WTC11 (cell line): ENCODE data around the gene PREP. TPM values are rescaled to one million over a fixed set of nuclear protein-coding genes. Genes with fewer than 3 reads are reported as not detected.

ENCODE experiments used
- ATAC-seq: fragments of 200-7000 bp; cut with Tn5 transposase; 2 replicates; pipeline ENCODE4 v1.10.0; 2021; ENCODE audit warnings: mild to moderate bottlenecking, moderate library complexity
- CTCF ChIA-PET: fragments of 300-600 bp; sonication (Branson Sonifier 250); formaldehyde crosslinking; loops from one replicate; lab custom pipeline; 2021; ENCODE audit warnings: antibody characterized with exemption; lab: Charles Lee
- POLR2A ChIA-PET: fragments of 350-600 bp; sonication (Branson Sonifier 250); formaldehyde crosslinking; loops from one replicate; lab custom pipeline; 2021; ENCODE audit warnings: antibody characterized with exemption; lab: Charles Lee
- DNase-seq: peaks from one replicate; pipeline ENCODE4 v3.0.0; 2021; ENCODE audit warnings: low spot score
- H3K27ac Mint-ChIP-seq: 2 replicates; pipeline ENCODE4 v1.8.0; 2021; ENCODE audit warnings: mixed read lengths
- H3K27me3 Mint-ChIP-seq: 2 replicates; pipeline ENCODE4 v1.8.0; 2021; ENCODE audit warnings: low read depth, mild to moderate bottlenecking, moderate library complexity, mixed read lengths
- H3K36me3 Mint-ChIP-seq: 2 replicates; pipeline ENCODE4 v1.8.0; 2021; ENCODE audit warnings: mixed read lengths
- H3K4me1 Mint-ChIP-seq: 2 replicates; pipeline ENCODE4 v1.8.0; 2022; ENCODE audit warnings: mixed read lengths
- H3K4me3 Mint-ChIP-seq: 2 replicates; pipeline ENCODE4 v1.8.0; 2021; ENCODE audit warnings: mild to moderate bottlenecking, moderate library complexity, mixed read lengths
- H3K9me3 Mint-ChIP-seq: 2 replicates; pipeline ENCODE4 v1.8.0; 2021; ENCODE audit warnings: mixed read lengths
- CREB1 ChIP-seq: sonication (generic); formaldehyde crosslinking; IDR thresholded peaks from 2 replicates; pipeline ENCODE4 v1.8.0; 2023; ENCODE audit warnings: mild to moderate bottlenecking, missing genetic modification reagents
- EMX1 ChIP-seq: fragments of 250-450 bp; sonication (Bioruptor Pico); IDR thresholded peaks from 2 replicates; pipeline ENCODE4 v1.8.0; 2021; ENCODE audit warnings: mild to moderate bottlenecking
- NFATC4 ChIP-seq: fragments of 250-450 bp; sonication (Bioruptor Pico); IDR thresholded peaks from 2 replicates; pipeline ENCODE4 v1.9.0; 2021; ENCODE audit warnings: mild to moderate bottlenecking
- NR3C1 ChIP-seq: sonication (generic); formaldehyde crosslinking; conservative IDR thresholded peaks from 2 replicates; pipeline ENCODE4 v1.8.1; 2023; ENCODE audit warnings: low read depth, mild to moderate bottlenecking, missing genetic modification reagents
- RELA ChIP-seq: sonication (generic); formaldehyde crosslinking; IDR thresholded peaks from 2 replicates; pipeline ENCODE4 v1.8.1; 2022; ENCODE audit warnings: missing genetic modification reagents, mild to moderate bottlenecking, borderline replicate concordance
- RORB ChIP-seq: fragments of 250-450 bp; sonication (Bioruptor Pico); IDR thresholded peaks from 2 replicates; pipeline ENCODE4 v1.9.0; 2021; ENCODE audit warnings: mild to moderate bottlenecking
- SMAD4 ChIP-seq: sonication (generic); formaldehyde crosslinking; IDR thresholded peaks from 2 replicates; pipeline ENCODE4 v1.8.0; 2022; ENCODE audit warnings: mild to moderate bottlenecking, missing genetic modification reagents
- TP53 ChIP-seq: sonication (generic); formaldehyde crosslinking; IDR thresholded peaks from 2 replicates; pipeline ENCODE4 v1.8.1; 2023; ENCODE audit warnings: mild to moderate bottlenecking, missing genetic modification reagents
- ZNF396 ChIP-seq: fragments of 250-450 bp; sonication (Bioruptor Pico); IDR thresholded peaks from 2 replicates; pipeline ENCODE4 v1.8.0; 2021; ENCODE audit warnings: mild to moderate bottlenecking, moderate library complexity, borderline replicate concordance
- ZNF671 ChIP-seq: fragments of 250-450 bp; sonication (Bioruptor Pico); IDR thresholded peaks from 2 replicates; pipeline ENCODE4 v1.8.0; 2021; ENCODE audit warnings: mild to moderate bottlenecking
- total RNA-seq: library from RNA; stranded (reverse); gene quantifications from 3 replicates; pipeline ENCODE4 v1.2.3, GENCODE V29; 2021
- TF ChIP-seq, protein P1 (sequence below): sonication (generic); formaldehyde crosslinking; IDR thresholded peaks from 2 replicates; pipeline ENCODE4 v1.8.1; 2022; ENCODE audit warnings: missing genetic modification reagents, borderline replicate concordance
- TF ChIP-seq, protein P2 (sequence below): sonication (generic); formaldehyde crosslinking; IDR thresholded peaks from 2 replicates; pipeline ENCODE4 v1.8.1; 2022; ENCODE audit warnings: low read depth, missing genetic modification reagents, borderline replicate concordance
- TF ChIP-seq, protein P3 (sequence below): sonication (generic); formaldehyde crosslinking; IDR thresholded peaks from 2 replicates; pipeline ENCODE4 v1.8.1; 2022; ENCODE audit warnings: low read depth, mild to moderate bottlenecking, moderate library complexity, missing genetic modification reagents, borderline replicate concordance
- TF ChIP-seq, protein P4 (sequence below): sonication (generic); formaldehyde crosslinking; IDR thresholded peaks from 2 replicates; pipeline ENCODE4 v1.8.0; 2023; ENCODE audit warnings: mild to moderate bottlenecking, missing genetic modification reagents
- TF ChIP-seq, protein P5 (sequence below): sonication (generic); formaldehyde crosslinking; conservative IDR thresholded peaks from 2 replicates; pipeline ENCODE4 v1.8.1; 2022; ENCODE audit warnings: mild to moderate bottlenecking, missing genetic modification reagents
- TF ChIP-seq, protein P6 (sequence below): sonication (generic); formaldehyde crosslinking; IDR thresholded peaks from 2 replicates; pipeline ENCODE4 v1.8.1; 2023; ENCODE audit warnings: mild to moderate bottlenecking, missing genetic modification reagents, moderate library complexity

PREP gene
- total RNA-seq, 1 experiment from 2014 or later, result 58.8 TPM

DNA sequence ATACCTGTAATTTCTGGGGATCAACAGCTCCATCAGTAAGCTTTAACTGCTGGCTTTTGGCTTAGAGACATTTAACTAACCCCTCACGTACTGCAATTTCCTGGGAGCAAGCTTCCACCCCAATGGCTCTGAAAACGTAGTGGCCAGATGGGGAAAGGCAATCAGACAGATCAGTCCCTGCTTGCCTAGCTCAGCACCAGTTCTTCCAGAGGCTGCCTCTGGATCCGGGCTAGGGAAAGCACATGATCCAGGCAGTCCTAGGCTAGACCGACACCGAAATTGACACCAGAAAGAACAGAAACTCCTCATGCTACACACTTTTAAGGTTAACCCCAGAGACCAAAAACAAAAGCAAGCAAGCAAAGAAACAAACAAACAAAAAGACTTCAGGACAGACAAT is 13.3 kb downstream of the PREP start:
- H3K4me1 Mint-ChIP-seq, result peaks cover 5% of the 10 kb centered on the region
- DNase-seq (peak; percentile 20), ATAC-seq (peak; percentile 86)
- no peak overlapping the region for H3K4me3 Mint-ChIP-seq
- no peaks in the 10 kb centered on the region for H3K27me3 Mint-ChIP-seq
- H3K9me3 Mint-ChIP-seq, result no peaks in the 10 kb centered on the region
- CTCF ChIA-PET, result interaction anchor here (1.4 kb wide), 1 partner anchor 13 kb away, joined by 8 read pairs; the partner anchor contains the start of gene PREP
- peak overlapping the region; percentile 69 for H3K27ac Mint-ChIP-seq
- POLR2A ChIA-PET, result no interaction called here
- TF ChIP-seq, protein P1, sequence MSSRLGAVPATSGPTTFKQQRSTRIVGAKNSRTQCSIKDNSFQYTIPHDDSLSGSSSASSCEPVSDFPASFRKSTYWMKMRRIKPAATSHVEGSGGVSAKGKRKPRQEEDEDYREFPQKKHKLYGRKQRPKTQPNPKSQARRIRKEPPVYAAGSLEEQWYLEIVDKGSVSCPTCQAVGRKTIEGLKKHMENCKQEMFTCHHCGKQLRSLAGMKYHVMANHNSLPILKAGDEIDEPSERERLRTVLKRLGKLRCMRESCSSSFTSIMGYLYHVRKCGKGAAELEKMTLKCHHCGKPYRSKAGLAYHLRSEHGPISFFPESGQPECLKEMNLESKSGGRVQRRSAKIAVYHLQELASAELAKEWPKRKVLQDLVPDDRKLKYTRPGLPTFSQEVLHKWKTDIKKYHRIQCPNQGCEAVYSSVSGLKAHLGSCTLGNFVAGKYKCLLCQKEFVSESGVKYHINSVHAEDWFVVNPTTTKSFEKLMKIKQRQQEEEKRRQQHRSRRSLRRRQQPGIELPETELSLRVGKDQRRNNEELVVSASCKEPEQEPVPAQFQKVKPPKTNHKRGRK (CRISPR knock-in tag), result no peak
- TF ChIP-seq SMAD4 (CRISPR knock-in tag), result no peak
- no peak for TF ChIP-seq CREB1
- no peak for TF ChIP-seq ZNF396 (CRISPR knock-in tag)
- peaks cover 14% of the 10 kb centered on the region for H3K36me3 Mint-ChIP-seq

DNA sequence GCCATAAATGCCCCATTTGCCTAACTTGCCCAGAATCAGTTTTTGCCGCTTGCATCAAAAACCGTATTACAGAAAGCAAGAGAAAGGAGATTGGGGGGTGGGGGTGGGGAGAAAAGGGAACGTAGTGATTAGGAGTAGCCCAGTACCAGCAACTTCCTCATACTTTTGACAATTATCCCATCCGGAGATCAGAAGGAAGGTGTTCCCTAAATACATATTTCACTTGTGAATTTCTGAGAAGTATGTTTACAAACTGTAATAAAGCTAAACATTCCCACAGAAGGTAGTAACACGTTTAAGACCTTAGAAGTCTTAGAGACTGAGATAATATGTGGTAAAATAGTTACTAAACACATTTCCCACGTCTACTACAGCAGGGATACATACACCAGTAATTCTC is 14.5 kb downstream of the PREP start:
- no peak for ATAC-seq
- no peaks in the 10 kb centered on the region for H3K9me3 Mint-ChIP-seq
- CTCF ChIA-PET, result interaction anchor here (1.4 kb wide), 1 partner anchor 14 kb away, joined by 8 read pairs; the partner anchor contains the start of gene PREP
- H3K27me3 Mint-ChIP-seq, result no peaks in the 10 kb centered on the region
- H3K36me3 Mint-ChIP-seq, result peaks cover 12% of the 10 kb centered on the region
- TF ChIP-seq ZNF671 (CRISPR knock-in tag), result no peak
- no peak for TF ChIP-seq TP53 (CRISPR knock-in tag)
- TF ChIP-seq, protein P2, sequence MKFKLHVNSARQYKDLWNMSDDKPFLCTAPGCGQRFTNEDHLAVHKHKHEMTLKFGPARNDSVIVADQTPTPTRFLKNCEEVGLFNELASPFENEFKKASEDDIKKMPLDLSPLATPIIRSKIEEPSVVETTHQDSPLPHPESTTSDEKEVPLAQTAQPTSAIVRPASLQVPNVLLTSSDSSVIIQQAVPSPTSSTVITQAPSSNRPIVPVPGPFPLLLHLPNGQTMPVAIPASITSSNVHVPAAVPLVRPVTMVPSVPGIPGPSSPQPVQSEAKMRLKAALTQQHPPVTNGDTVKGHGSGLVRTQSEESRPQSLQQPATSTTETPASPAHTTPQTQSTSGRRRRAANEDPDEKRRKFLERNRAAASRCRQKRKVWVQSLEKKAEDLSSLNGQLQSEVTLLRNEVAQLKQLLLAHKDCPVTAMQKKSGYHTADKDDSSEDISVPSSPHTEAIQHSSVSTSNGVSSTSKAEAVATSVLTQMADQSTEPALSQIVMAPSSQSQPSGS, result no peak
- TF ChIP-seq RELA, result no peak
- TF ChIP-seq, protein P3, sequence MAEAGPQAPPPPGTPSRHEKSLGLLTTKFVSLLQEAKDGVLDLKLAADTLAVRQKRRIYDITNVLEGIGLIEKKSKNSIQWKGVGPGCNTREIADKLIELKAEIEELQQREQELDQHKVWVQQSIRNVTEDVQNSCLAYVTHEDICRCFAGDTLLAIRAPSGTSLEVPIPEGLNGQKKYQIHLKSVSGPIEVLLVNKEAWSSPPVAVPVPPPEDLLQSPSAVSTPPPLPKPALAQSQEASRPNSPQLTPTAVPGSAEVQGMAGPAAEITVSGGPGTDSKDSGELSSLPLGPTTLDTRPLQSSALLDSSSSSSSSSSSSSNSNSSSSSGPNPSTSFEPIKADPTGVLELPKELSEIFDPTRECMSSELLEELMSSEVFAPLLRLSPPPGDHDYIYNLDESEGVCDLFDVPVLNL, result no peak
- TF ChIP-seq, protein P4, sequence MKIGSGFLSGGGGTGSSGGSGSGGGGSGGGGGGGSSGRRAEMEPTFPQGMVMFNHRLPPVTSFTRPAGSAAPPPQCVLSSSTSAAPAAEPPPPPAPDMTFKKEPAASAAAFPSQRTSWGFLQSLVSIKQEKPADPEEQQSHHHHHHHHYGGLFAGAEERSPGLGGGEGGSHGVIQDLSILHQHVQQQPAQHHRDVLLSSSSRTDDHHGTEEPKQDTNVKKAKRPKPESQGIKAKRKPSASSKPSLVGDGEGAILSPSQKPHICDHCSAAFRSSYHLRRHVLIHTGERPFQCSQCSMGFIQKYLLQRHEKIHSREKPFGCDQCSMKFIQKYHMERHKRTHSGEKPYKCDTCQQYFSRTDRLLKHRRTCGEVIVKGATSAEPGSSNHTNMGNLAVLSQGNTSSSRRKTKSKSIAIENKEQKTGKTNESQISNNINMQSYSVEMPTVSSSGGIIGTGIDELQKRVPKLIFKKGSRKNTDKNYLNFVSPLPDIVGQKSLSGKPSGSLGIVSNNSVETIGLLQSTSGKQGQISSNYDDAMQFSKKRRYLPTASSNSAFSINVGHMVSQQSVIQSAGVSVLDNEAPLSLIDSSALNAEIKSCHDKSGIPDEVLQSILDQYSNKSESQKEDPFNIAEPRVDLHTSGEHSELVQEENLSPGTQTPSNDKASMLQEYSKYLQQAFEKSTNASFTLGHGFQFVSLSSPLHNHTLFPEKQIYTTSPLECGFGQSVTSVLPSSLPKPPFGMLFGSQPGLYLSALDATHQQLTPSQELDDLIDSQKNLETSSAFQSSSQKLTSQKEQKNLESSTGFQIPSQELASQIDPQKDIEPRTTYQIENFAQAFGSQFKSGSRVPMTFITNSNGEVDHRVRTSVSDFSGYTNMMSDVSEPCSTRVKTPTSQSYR (CRISPR knock-in tag), result no peak
- TF ChIP-seq, protein P5, sequence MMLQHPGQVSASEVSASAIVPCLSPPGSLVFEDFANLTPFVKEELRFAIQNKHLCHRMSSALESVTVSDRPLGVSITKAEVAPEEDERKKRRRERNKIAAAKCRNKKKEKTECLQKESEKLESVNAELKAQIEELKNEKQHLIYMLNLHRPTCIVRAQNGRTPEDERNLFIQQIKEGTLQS (CRISPR knock-in tag), result no peak
- TF ChIP-seq EMX1 (CRISPR knock-in tag), result no peak
- TF ChIP-seq, protein P6, sequence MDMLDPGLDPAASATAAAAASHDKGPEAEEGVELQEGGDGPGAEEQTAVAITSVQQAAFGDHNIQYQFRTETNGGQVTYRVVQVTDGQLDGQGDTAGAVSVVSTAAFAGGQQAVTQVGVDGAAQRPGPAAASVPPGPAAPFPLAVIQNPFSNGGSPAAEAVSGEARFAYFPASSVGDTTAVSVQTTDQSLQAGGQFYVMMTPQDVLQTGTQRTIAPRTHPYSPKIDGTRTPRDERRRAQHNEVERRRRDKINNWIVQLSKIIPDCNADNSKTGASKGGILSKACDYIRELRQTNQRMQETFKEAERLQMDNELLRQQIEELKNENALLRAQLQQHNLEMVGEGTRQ, result no peak
- TF ChIP-seq RORB, result no peak
- no peak for TF ChIP-seq NFATC4 (CRISPR knock-in tag)
- no peak for TF ChIP-seq NR3C1
- POLR2A ChIA-PET, result no interaction called here
- H3K4me3 Mint-ChIP-seq, result no peak overlapping the region
- peaks cover 17% of the 10 kb centered on the region for H3K4me1 Mint-ChIP-seq
- no peak overlapping the region for H3K27ac Mint-ChIP-seq
- no peak for DNase-seq
